Measurements from ENCODE around the gene PARK7.
"Not testable (repeated sequence)": the region's sequence is repeated elsewhere in the genome, so short reads cannot be mapped to it uniquely, and the experiment has no call there.

Gene PARK7

GRCh38 chr1:7942214-7942921, 19.1 kb upstream of the PARK7 start:
- peak overlapping the region; percentile 11 for H3K23ac ChIP-seq (ENCODE audit: low read depth, low read length, poor library complexity)
- DNase-seq (ENCODE audit: low spot score) = peak; percentile 33
- WGBS, 2 donors (ENCODE audit: extremely low coverage in 2 of 2, insufficient read length in 2 of 2, insufficient replicate concordance in 1 of 2) = no CpG with 5 or more reads among the region's 40 CpGs

GRCh38 chr1:7943251-7943650, 18.3 kb upstream of the PARK7 start:
- Histone ChIP-seq H3K4me2 (ENCODE audit: insufficient read depth, low read length, poor library complexity, severe bottlenecking) (no peak overlapping the region), H3K36me3 (replicated peaks in 1 of 2; ENCODE audit: control insufficient read depth in 2 of 2, insufficient read depth in 2 of 2, low read length in 2 of 2) (no peaks in the 10 kb centered on the region), H3K9me3 (replicated peaks in 1 of 2; ENCODE audit: control insufficient read depth in 2 of 2, insufficient read depth in 1 of 2, low read depth in 1 of 2, low read length in 2 of 2) (no peaks in the 10 kb centered on the region), H3K4me1 (ENCODE audit: control insufficient read depth in 2 of 2, insufficient read depth in 1 of 2, low read depth in 1 of 2, low read length in 2 of 2) (peaks cover 0 to 1% of the 10 kb centered on the region in 2 donors), H3K14ac (ENCODE audit: low read length) (no peak overlapping the region), H3K4ac (ENCODE audit: low read length) (no peak overlapping the region), H3K27me3 (ENCODE audit: control insufficient read depth in 3 of 3, insufficient read depth in 3 of 3, low read depth in 1 of 3, low read length in 3 of 3) (peaks cover 2 to 66% (median 27%) of the 10 kb centered on the region in 3 experiments), H3K9ac (ENCODE audit: low read depth, low read length, poor library complexity) (no peak overlapping the region), H2AFZ (ENCODE audit: low read length) (no peak overlapping the region), H2BK120ac (ENCODE audit: low read depth, low read length) (no peak overlapping the region), H2BK15ac (ENCODE audit: low read length) (no peak overlapping the region), H3K4me3 (ENCODE audit: low read length in 2 of 2) (no peak overlapping the region), H2BK12ac (ENCODE audit: low read length) (no peak overlapping the region), H2AK5ac (ENCODE audit: low read depth, low read length) (no peak overlapping the region), H3K18ac (ENCODE audit: low read length) (no peak overlapping the region), H3K27ac (replicated peaks; ENCODE audit: low read length) (no peak overlapping the region), H3K23ac (ENCODE audit: low read depth, low read length, poor library complexity) (no peak overlapping the region), H2BK5ac (ENCODE audit: low read length) (no peak overlapping the region), H4K8ac (ENCODE audit: low read depth, low read length) (no peak overlapping the region), H4K91ac (ENCODE audit: low read depth, low read length, poor library complexity) (no peak overlapping the region), H3K79me1 (ENCODE audit: low read depth, low read length) (no peaks in the 10 kb centered on the region)
- no peak for DNase-seq (ENCODE audit: low spot score)
- no CpG with 5 or more reads among the region's 2 CpGs for WGBS, 2 donors (ENCODE audit: extremely low coverage in 2 of 2, insufficient read length in 2 of 2, insufficient replicate concordance in 1 of 2)

More at GRCh38 chr1:7942214-7942921, 19.1 kb upstream of the PARK7 start:
- Histone ChIP-seq H3K36me3 (replicated peaks in 1 of 2; ENCODE audit: control insufficient read depth in 2 of 2, insufficient read depth in 2 of 2, low read length in 2 of 2) (no peaks in the 10 kb centered on the region), H2AK5ac (ENCODE audit: low read depth, low read length) (no peak overlapping the region), H2BK120ac (ENCODE audit: low read depth, low read length) (no peak overlapping the region), H2BK15ac (ENCODE audit: low read length) (peak overlapping the region; percentile 54), H2BK12ac (ENCODE audit: low read length) (no peak overlapping the region), H3K4ac (ENCODE audit: low read length) (no peak overlapping the region), H2AFZ (ENCODE audit: low read length) (peak overlapping the region; percentile 90), H3K27ac (replicated peaks; ENCODE audit: low read length) (no peak overlapping the region), H3K4me3 (ENCODE audit: low read length in 2 of 2) (peak overlapping the region in 1 of 2 donors; percentile 3), H3K9ac (ENCODE audit: low read depth, low read length, poor library complexity) (peak overlapping the region; percentile 63), H4K91ac (ENCODE audit: low read depth, low read length, poor library complexity) (no peak overlapping the region), H3K4me1 (ENCODE audit: control insufficient read depth in 2 of 2, insufficient read depth in 1 of 2, low read depth in 1 of 2, low read length in 2 of 2) (peaks cover 0 to 1% of the 10 kb centered on the region in 2 donors), H3K9me3 (replicated peaks in 1 of 2; ENCODE audit: control insufficient read depth in 2 of 2, insufficient read depth in 1 of 2, low read depth in 1 of 2, low read length in 2 of 2) (no peaks in the 10 kb centered on the region), H2BK5ac (ENCODE audit: low read length) (no peak overlapping the region), H3K79me1 (ENCODE audit: low read depth, low read length) (no peaks in the 10 kb centered on the region), H3K4me2 (ENCODE audit: insufficient read depth, low read length, poor library complexity, severe bottlenecking) (peak overlapping the region; percentile 43), H3K14ac (ENCODE audit: low read length) (no peak overlapping the region), H4K8ac (ENCODE audit: low read depth, low read length) (no peak overlapping the region), H3K18ac (ENCODE audit: low read length) (peak overlapping the region; percentile 84), H3K27me3 (ENCODE audit: control insufficient read depth in 3 of 3, insufficient read depth in 3 of 3, low read depth in 1 of 3, low read length in 3 of 3) (peaks cover 2 to 63% (median 27%) of the 10 kb centered on the region in 3 experiments)

GRCh38 chr1:7948960-7949359, 12.6 kb upstream of the PARK7 start:
- Histone ChIP-seq H3K9ac (ENCODE audit: low read depth, low read length, poor library complexity) (no peak overlapping the region), H3K14ac (ENCODE audit: low read length) (no peak overlapping the region), H3K18ac (ENCODE audit: low read length) (no peak overlapping the region), H4K91ac (ENCODE audit: low read depth, low read length, poor library complexity) (no peak overlapping the region), H3K4me1 (ENCODE audit: control insufficient read depth in 2 of 2, insufficient read depth in 1 of 2, low read depth in 1 of 2, low read length in 2 of 2) (no peaks in the 10 kb centered on the region), H3K9me3 (replicated peaks in 1 of 2; ENCODE audit: control insufficient read depth in 2 of 2, insufficient read depth in 1 of 2, low read depth in 1 of 2, low read length in 2 of 2) (no peaks in the 10 kb centered on the region), H2BK12ac (ENCODE audit: low read length) (no peak overlapping the region), H2BK5ac (ENCODE audit: low read length) (no peak overlapping the region), H2AK5ac (ENCODE audit: low read depth, low read length) (no peak overlapping the region), H2AFZ (ENCODE audit: low read length) (no peak overlapping the region), H2BK15ac (ENCODE audit: low read length) (no peak overlapping the region), H3K27ac (replicated peaks; ENCODE audit: low read length) (no peak overlapping the region), H3K79me1 (ENCODE audit: low read depth, low read length) (no peaks in the 10 kb centered on the region), H3K36me3 (replicated peaks in 1 of 2; ENCODE audit: control insufficient read depth in 2 of 2, insufficient read depth in 2 of 2, low read length in 2 of 2) (no peaks in the 10 kb centered on the region), H3K4me2 (ENCODE audit: insufficient read depth, low read length, poor library complexity, severe bottlenecking) (no peak overlapping the region), H4K8ac (ENCODE audit: low read depth, low read length) (no peak overlapping the region), H3K4me3 (ENCODE audit: low read length in 2 of 2) (no peak overlapping the region), H2BK120ac (ENCODE audit: low read depth, low read length) (no peak overlapping the region), H3K4ac (ENCODE audit: low read length) (no peak overlapping the region), H3K27me3 (ENCODE audit: control insufficient read depth in 3 of 3, insufficient read depth in 3 of 3, low read depth in 1 of 3, low read length in 3 of 3) (peaks cover 0 to 19% (median 0%) of the 10 kb centered on the region in 3 experiments), H3K23ac (ENCODE audit: low read depth, low read length, poor library complexity) (no peak overlapping the region)
- no CpG with 5 or more reads among the region's 5 CpGs for WGBS, 2 donors (ENCODE audit: extremely low coverage in 2 of 2, insufficient read length in 2 of 2, insufficient replicate concordance in 1 of 2)
- no peak for DNase-seq (ENCODE audit: low spot score)

- H2BK5ac ChIP-seq (ENCODE audit: low read length); H3K36me3 ChIP-seq (replicated peaks in 1 of 2; ENCODE audit: control insufficient read depth in 2 of 2, insufficient read depth in 2 of 2, low read length in 2 of 2); H4K91ac ChIP-seq (ENCODE audit: low read depth, low read length, poor library complexity); H3K4me2 ChIP-seq (ENCODE audit: insufficient read depth, low read length, poor library complexity, severe bottlenecking); H2AK5ac ChIP-seq (ENCODE audit: low read depth, low read length); DNase-seq (ENCODE audit: low spot score); H3K79me1 ChIP-seq (ENCODE audit: low read depth, low read length); H2BK15ac ChIP-seq (ENCODE audit: low read length); H3K14ac ChIP-seq (ENCODE audit: low read length); H3K27me3 ChIP-seq (ENCODE audit: control insufficient read depth in 3 of 3, insufficient read depth in 3 of 3, low read depth in 1 of 3, low read length in 3 of 3); H2AFZ ChIP-seq (ENCODE audit: low read length); H3K18ac ChIP-seq (ENCODE audit: low read length); H3K4me1 ChIP-seq (ENCODE audit: control insufficient read depth in 2 of 2, insufficient read depth in 1 of 2, low read depth in 1 of 2, low read length in 2 of 2); H3K23ac ChIP-seq (ENCODE audit: low read depth, low read length, poor library complexity); H3K27ac ChIP-seq (replicated peaks; ENCODE audit: low read length); H2BK12ac ChIP-seq (ENCODE audit: low read length); H3K4me3 ChIP-seq (ENCODE audit: low read length in 2 of 2); H3K9me3 ChIP-seq (replicated peaks in 1 of 2; ENCODE audit: control insufficient read depth in 2 of 2, insufficient read depth in 1 of 2, low read depth in 1 of 2, low read length in 2 of 2); H3K4ac ChIP-seq (ENCODE audit: low read length); H3K9ac ChIP-seq (ENCODE audit: low read depth, low read length, poor library complexity); H2BK120ac ChIP-seq (ENCODE audit: low read depth, low read length); H4K8ac ChIP-seq (ENCODE audit: low read depth, low read length): not testable (repeated sequence)
- no CpG with 5 or more reads among the region's 30 CpGs for WGBS, 2 donors (ENCODE audit: extremely low coverage in 2 of 2, insufficient read length in 2 of 2, insufficient replicate concordance in 1 of 2)
Observed at GRCh38 chr1:7952791-7953190, 8.7 kb upstream of the PARK7 start.
